Stimulated activated CD8-positive, alpha-beta memory T cell treated with anti-CD3 and anti-CD28 coated beads, Interleukin-7, amount 100 ng/mL, for 1 hour (primary cell): Measurements from ENCODE around the gene SMAD3.
"Not testable (repeated sequence)": the region's sequence is repeated elsewhere in the genome, so short reads cannot be mapped to it uniquely, and the experiment has no call there.

Experiments
- DNase-seq, 2 donors: peaks; one replicate each; pipeline ENCODE4 v3.0.0-alpha.2; 2020; ENCODE audit warnings: low read depth in 2 of 2

The SMAD3 gene

GRCh38 chr15:67109141-67110034, 44.0 kb downstream of the SMAD3 start:
- no peak for DNase-seq

DNA sequence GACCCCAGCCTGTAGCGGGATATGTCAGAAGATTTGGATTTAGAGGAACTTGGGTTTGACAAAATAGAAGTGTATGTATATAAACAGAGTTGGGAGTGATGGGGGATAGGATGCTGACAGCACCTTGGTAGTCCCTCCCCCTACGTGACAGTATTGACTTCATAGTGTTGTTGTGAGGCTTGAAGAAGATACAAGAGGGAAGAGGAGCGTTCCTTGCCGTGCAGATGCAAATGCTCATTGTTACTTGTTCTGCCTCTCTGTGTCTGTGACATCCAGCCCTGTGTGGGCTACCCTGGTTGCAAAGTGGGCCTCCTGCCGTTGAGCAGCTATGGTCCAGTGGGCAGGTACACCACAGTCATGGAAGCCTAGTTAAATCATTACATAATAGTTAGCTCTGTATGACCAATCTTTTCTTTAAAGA, 45.0 kb downstream of the SMAD3 start:
- DNase-seq: no peak

DNA sequence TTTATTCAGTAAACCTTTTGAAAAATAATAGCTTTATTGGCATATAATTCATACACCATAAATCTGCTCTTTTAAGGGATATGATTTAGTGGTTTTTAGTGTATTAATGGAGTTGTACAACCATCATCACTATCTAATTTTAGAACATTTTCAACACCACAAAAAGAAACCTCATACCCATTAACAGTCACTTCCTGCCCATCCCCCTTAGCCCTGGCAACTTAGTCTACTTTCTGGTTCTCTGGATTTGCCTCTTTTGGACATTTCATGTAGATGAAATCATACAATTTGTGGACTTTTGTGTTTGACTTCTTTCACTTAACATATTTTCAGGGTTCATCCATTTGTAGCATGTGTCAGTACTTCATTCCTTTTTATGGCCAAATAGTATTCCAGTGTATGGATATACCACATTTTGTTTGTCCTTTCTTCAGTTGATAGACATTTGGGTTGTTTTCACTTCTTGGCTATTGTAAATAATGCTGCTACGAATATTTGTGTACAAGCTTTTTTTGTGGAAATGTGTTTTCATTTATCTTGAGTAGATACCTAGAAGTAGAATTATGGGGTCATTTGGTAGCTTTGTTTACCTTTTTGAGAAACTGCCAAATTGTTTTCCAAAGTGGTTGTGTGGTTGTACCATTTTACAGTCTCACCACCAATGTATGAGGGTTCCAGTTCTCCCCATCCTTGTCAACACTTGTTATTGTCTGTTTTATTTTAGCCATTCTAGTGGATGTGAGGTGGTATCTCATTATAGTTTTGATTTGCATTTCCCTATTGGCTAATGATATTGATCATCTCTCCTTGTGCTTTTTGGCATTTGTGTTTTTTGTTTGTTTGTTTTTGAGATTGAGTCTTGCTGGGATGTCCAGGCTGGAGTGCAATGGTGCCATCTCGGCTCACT, 45.8 kb downstream of the SMAD3 start:
- no peak for DNase-seq

DNA sequence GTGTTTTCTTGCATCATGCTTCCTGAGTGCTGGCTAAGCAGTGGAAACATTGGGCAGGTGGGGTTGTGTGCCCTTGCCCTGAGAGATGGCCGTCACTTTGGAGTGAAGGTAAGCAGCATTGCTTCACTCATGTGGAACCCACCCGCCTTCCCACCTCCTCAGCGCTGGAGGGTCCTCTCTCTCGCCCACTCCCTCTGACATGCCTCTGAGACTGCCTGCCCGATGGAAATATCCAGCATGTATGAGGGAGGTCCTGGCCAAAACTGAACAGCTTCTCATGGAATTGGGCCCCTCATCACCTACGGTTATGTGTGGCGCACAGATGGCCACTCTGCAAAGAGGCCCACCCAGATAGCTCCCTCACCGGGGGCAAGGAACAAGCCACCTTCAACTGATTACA, 48.6 kb downstream of the SMAD3 start:
- DNase-seq: no peak

DNA sequence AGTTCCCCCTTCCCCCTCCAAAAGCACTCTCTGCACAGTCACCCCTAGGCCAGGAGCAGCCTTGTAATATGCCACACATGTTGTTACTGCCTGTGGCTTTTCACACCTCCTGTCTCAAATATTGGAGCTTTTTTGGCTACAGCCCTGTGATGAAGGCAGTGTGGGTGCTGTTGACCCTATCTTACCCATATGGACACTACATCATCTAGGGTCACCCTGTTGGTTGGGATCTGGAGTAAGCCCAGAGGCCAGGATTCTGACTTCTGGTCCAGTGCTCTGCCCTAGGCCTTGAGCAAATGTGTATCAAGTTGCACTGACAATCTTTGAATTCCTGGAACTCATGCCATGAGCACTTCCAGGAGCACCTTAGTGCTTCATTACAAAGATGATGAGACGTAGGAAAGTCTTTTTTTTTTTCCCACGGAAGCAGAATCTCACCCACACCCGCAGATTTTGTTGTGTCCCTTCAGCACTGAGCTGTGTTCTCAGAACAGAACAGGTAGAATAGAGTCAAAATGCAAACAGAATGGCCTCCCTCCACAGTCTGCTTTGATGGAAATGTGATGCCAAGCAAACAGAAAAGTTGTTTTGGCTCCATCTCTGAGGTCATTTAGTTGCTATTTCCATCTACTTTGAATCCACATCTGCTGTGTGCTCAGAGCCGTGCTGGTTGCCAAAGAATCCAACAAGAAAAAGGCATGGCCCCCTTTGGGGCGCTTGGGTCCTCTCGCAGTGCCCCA, 49.6 kb downstream of the SMAD3 start:
- no peak for DNase-seq

DNA sequence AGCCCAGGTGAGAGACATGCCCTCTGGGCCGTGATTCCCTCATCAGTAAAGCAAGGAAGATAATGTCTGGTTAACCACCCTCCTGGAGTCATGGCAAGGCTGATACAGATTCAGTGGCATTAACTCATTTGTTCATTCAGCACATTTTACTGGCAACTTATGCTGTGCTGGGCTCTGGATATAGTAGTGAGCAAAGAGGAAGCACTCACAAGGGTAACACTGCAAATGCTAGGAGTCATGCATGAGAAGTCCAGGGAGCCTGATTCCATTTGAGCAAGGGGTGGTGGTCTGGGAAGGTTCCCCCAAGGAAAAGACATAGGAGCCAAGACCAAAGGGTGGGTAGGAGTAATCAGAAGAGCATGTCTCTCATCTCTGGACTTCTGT, 50.2 kb downstream of the SMAD3 start:
- DNase-seq: no peak

GRCh38 chr15:67116742-67117141, 51.3 kb downstream of the SMAD3 start:
- no peak for DNase-seq

DNA sequence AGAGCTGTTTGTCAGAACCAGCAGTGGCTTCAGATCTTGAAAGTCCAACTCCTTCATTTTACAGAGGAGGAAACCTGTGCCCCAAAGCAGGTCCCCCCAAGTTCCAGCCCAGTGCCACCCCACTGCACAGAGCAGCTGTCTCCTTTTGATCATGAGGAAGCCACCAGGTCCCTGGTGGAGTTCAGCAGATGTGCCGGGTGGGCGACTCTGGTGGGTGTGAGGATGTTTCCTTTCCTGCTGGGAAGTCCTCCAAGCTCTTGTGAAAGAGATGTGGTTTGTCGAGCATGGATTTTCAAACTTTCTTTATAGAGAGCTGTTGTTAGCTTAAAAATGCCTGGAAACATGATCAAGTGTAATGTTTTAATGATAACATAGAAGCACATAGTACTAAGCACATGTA, 52.0 kb downstream of the SMAD3 start:
- no peak for DNase-seq

GRCh38 chr15:67118808-67119207, 53.4 kb downstream of the SMAD3 start:
- DNase-seq: no peak

DNA sequence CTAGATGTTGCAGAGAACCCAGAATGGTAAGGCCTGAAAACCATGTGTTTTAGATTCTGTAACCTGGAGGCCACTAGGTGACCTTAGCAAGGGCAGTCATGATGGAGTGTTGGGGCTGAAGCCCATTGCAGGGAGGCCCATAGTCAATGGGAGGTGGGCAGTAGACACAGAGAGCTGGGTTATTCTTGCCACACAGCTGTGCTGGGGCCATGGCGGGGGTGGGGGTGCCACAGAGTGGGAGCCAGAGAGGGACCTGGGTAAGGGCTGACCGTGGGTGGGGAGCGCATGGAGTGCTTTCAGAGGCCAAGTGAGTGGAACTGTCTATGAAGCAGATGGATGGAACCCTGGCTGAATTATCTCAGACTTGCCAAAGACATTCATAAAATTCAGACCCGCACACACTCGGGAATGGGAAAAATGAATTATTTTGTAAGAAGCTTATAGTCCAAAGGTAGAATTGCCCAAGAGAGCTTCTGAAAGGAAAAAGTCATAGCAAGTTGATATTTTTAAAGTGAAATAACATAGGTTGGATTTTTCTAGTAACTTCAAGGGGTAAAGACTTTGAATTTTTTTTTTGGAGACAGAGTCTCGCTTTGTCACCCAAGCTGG, 53.9 kb downstream of the SMAD3 start:
- no peak for DNase-seq

GRCh38 chr15:67120009-67120838, 54.8 kb downstream of the SMAD3 start:
- DNase-seq: no peak

GRCh38 chr15:67120839-67121643, 55.6 kb downstream of the SMAD3 start:
- DNase-seq: peak; percentile 67 to 79

GRCh38 chr15:67121644-67122605, 56.5 kb downstream of the SMAD3 start:
- no peak for DNase-seq

GRCh38 chr15:67122816-67123215, 57.4 kb downstream of the SMAD3 start:
- DNase-seq: not testable (repeated sequence)

- DNase-seq: not testable (repeated sequence)
Measured at GRCh38 chr15:67123291-67123690, 57.9 kb downstream of the SMAD3 start.

DNA sequence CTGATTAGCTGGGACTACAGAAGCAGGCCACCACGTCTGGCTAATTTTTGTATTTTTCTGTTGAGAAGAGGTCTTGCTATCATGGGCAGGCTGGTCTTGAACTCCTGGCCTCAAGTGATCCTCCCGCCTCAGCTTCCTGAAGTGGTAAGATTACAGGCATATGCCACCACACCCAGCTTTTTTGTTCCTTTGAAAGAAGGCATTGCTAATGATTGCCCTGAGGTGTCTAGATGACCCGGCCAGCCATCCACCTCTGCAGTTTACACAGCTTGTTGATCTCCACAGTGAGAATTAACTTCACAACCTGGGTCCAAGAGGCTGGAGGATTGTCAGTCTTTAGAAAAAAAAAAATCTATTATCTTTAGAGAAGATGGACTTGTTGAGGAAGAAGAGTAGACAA, 58.7 kb downstream of the SMAD3 start:
- DNase-seq: no peak

- no peak for DNase-seq
Measured at GRCh38 chr15:67124911-67125588, 59.6 kb downstream of the SMAD3 start.
